Naive B cell (primary cell): ENCODE data around the gene LMO1. TPM values are rescaled to one million over a fixed set of nuclear protein-coding genes. Genes with fewer than 3 reads are reported as not detected.

ENCODE experiments used
- ATAC-seq, 2 donors: fragments of 150-1000 bp; cut with Tn5 transposase; 2 replicates each; pipeline ENCODE4 v1.10.0; 2021; ENCODE audit warnings: low read depth in 2 of 2, mild to moderate bottlenecking in 2 of 2, moderate library complexity in 2 of 2
- DNase-seq: peaks from one replicate; pipeline ENCODE4 v3.0.0; 2022
- H3K27ac Mint-ChIP-seq, 6 donors: one replicate each; pipeline ENCODE4 v1.8.0; 2020 to 2022; ENCODE audit warnings: mild to moderate bottlenecking in 6 of 6, mixed read lengths in 6 of 6, moderate library complexity in 5 of 6, inconsistent platforms in 2 of 6
- H3K27me3 Mint-ChIP-seq, 3 donors: one replicate each; pipeline ENCODE4 v1.8.0; 2021 to 2022; ENCODE audit warnings: mixed read lengths in 3 of 3, mild to moderate bottlenecking in 1 of 3
- H3K36me3 Mint-ChIP-seq, 2 donors: one replicate each; pipeline ENCODE4 v1.8.0; 2020 to 2022; ENCODE audit warnings: mixed read lengths in 2 of 2, inconsistent platforms in 1 of 2, mild to moderate bottlenecking in 1 of 2
- H3K4me1 Mint-ChIP-seq, 3 donors: one replicate each; pipeline ENCODE4 v1.8.0; 2020 to 2022; ENCODE audit warnings: mixed read lengths in 3 of 3, inconsistent platforms in 1 of 3, mild to moderate bottlenecking in 1 of 3, moderate library complexity in 1 of 3
- H3K4me3 Mint-ChIP-seq, 8 donors: one replicate each; pipeline ENCODE4 v1.8.0; 2020 to 2022; ENCODE audit warnings: mild to moderate bottlenecking in 8 of 8, mixed read lengths in 8 of 8, moderate library complexity in 8 of 8, inconsistent platforms in 2 of 8
- H3K9me3 Mint-ChIP-seq, 7 donors: one replicate each; pipeline ENCODE4 v1.8.0; 2020 to 2022; ENCODE audit warnings: mixed read lengths in 7 of 7, mild to moderate bottlenecking in 5 of 7, inconsistent platforms in 2 of 7, moderate library complexity in 1 of 7
- polyA plus RNA-seq, 6 donors: library from polyadenylated mRNA; unstranded; fragments of 300-500 nt; fragmentation: Illumina TruSeq; gene quantifications; one replicate each; pipeline ENCODE4 v1.2.3, GENCODE V29; 2021; ENCODE audit warnings: low read depth in 6 of 6

Gene LMO1
- polyA plus RNA-seq, 6 donors from 2014 or later, result not detected

- ATAC-seq (no peak), DNase-seq (no peak)
- Mint-ChIP-seq H3K9me3 (no peaks in the 10 kb centered on the region), H3K4me1 (no peaks in the 10 kb centered on the region), H3K27me3 (peaks cover 24 to 38% (median 31%) of the 10 kb centered on the region in 3 donors), H3K27ac (no peak overlapping the region), H3K4me3 (no peak overlapping the region), H3K36me3 (no peaks in the 10 kb centered on the region)
Measured at GRCh38 chr11:8257003-8257664, 6.5 kb downstream of the LMO1 start.

GRCh38 chr11:8256271-8257002, 7.2 kb downstream of the LMO1 start:
- Mint-ChIP-seq H3K4me3 (no peak overlapping the region), H3K27me3 (peaks cover 20 to 31% (median 24%) of the 10 kb centered on the region in 3 donors), H3K4me1 (peaks cover 0 to 3% (median 0%) of the 10 kb centered on the region in 3 donors), H3K27ac (no peak overlapping the region), H3K36me3 (no peaks in the 10 kb centered on the region), H3K9me3 (no peaks in the 10 kb centered on the region)
- ATAC-seq, result no peak
- DNase-seq, result no peak

DNA sequence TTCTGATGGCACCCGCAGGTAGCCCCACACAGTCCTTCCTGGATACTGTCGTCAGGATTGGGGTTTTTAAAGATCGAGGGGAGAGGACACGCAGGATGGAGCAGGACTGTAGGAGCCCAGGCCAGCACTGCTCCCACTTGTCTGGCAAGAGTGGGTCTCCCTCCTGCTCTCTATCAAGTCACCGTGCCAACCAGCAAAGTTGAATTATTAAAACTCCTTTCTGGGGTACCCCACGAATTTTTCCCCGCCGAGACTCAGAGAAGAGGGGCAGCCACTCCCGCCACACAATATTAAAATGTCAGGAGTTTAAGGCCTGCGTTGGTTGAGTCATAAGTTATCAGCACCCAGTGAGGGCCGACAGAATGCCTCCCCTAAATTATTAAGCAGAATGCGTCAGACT, 10.1 kb downstream of the LMO1 start:
- Mint-ChIP-seq H3K9me3 (no peaks in the 10 kb centered on the region), H3K36me3 (no peaks in the 10 kb centered on the region), H3K27me3 (peaks cover 5 to 11% (median 6%) of the 10 kb centered on the region in 3 donors), H3K4me3 (no peak overlapping the region), H3K27ac (peak overlapping the region in 1 of 6 donors; percentile 37), H3K4me1 (peaks cover 0 to 3% (median 0%) of the 10 kb centered on the region in 3 donors)
- ATAC-seq (no peak), DNase-seq (no peak)

GRCh38 chr11:8252946-8253345, 10.7 kb downstream of the LMO1 start:
- ATAC-seq (no peak), DNase-seq (no peak)
- peak overlapping the region in 1 of 6 donors; percentile 37 for H3K27ac Mint-ChIP-seq
- peaks cover 0 to 3% (median 0%) of the 10 kb centered on the region in 3 donors for H3K4me1 Mint-ChIP-seq
- peaks cover 0 to 6% (median 0%) of the 10 kb centered on the region in 3 donors for H3K27me3 Mint-ChIP-seq
- H3K9me3 Mint-ChIP-seq, result no peaks in the 10 kb centered on the region
- no peaks in the 10 kb centered on the region for H3K36me3 Mint-ChIP-seq
- H3K4me3 Mint-ChIP-seq, result no peak overlapping the region

DNA sequence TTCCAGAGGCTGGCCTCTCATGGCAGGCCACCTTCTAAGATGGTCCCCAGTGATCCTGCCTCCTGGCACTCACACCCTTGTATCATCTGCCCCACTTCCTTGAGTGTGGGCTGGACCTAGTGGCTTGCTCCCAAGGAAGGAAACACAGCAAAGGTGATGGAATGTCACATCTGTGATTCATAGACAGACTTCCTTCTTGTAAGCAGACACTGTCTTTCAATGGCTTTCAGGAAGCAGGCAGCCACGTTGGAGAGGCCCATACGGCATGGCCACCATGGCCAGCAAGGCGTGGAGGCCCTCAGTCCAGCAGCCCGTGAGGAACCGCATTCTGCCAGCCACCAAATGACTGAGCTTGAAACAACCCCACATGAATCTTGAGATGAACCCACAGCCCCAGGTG, 11.3 kb downstream of the LMO1 start:
- H3K27ac Mint-ChIP-seq, result no peak overlapping the region
- H3K9me3 Mint-ChIP-seq, result no peaks in the 10 kb centered on the region
- peaks cover 0 to under 1% (median 0%) of the 10 kb centered on the region in 3 donors for H3K27me3 Mint-ChIP-seq
- DNase-seq (no peak), ATAC-seq (no peak)
- H3K36me3 Mint-ChIP-seq, result no peaks in the 10 kb centered on the region
- peak overlapping the region in 1 of 8 donors; percentile 35 for H3K4me3 Mint-ChIP-seq
- peaks cover 0 to 3% (median 0%) of the 10 kb centered on the region in 3 donors for H3K4me1 Mint-ChIP-seq

- H3K9me3 Mint-ChIP-seq, result no peaks in the 10 kb centered on the region
- H3K27me3 Mint-ChIP-seq, result peaks cover 0 to 6% (median 0%) of the 10 kb centered on the region in 3 donors
- H3K4me3 Mint-ChIP-seq, result no peak overlapping the region
- no peak for ATAC-seq
- H3K4me1 Mint-ChIP-seq, result peaks cover 0 to 3% (median 0%) of the 10 kb centered on the region in 3 donors
- no peaks in the 10 kb centered on the region for H3K36me3 Mint-ChIP-seq
- no peak for DNase-seq
- H3K27ac Mint-ChIP-seq, result no peak overlapping the region
Measured at GRCh38 chr11:8251616-8252295, 11.9 kb downstream of the LMO1 start.

- H3K27me3 Mint-ChIP-seq, result peaks cover 0 to 8% (median 2%) of the 10 kb centered on the region in 3 donors
- DNase-seq (no peak), ATAC-seq (no peak)
- no peaks in the 10 kb centered on the region for H3K9me3 Mint-ChIP-seq
- H3K4me3 Mint-ChIP-seq, result no peak overlapping the region
- H3K4me1 Mint-ChIP-seq, result peaks cover 0 to 3% (median 0%) of the 10 kb centered on the region in 3 donors
- H3K27ac Mint-ChIP-seq, result no peak overlapping the region
- no peaks in the 10 kb centered on the region for H3K36me3 Mint-ChIP-seq
Measured at GRCh38 chr11:8250981-8251615, 12.6 kb downstream of the LMO1 start.

GRCh38 chr11:8250434-8250833, 13.2 kb downstream of the LMO1 start:
- DNase-seq, result no peak
- no peak overlapping the region for H3K4me3 Mint-ChIP-seq
- ATAC-seq, result no peak
- no peaks in the 10 kb centered on the region for H3K36me3 Mint-ChIP-seq
- H3K4me1 Mint-ChIP-seq, result peaks cover 0 to 3% (median 0%) of the 10 kb centered on the region in 3 donors
- H3K27me3 Mint-ChIP-seq, result peaks cover 0 to 8% (median 7%) of the 10 kb centered on the region in 3 donors
- H3K9me3 Mint-ChIP-seq, result no peaks in the 10 kb centered on the region
- peak overlapping the region in 1 of 6 donors; percentile 64 for H3K27ac Mint-ChIP-seq

DNA sequence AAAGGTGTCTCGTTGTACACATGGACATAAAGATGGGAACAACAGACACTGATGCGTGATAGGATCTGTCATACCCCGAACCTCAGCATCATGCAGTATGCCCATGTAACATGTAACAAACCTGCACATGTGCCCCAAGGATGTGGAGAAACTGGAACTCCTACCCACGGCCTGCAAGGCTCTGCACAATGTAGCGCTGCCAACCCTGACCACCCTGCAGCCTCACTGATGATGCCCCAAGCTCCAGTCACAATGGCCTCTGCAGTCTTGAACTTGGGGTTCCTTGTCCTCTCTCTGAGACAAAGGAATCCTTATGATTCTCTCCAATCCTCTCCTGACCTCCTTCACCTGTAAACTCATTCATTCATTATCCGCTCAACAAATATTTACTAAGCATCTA, 14.2 kb downstream of the LMO1 start:
- Mint-ChIP-seq H3K4me1 (peaks cover 0 to 3% (median 0%) of the 10 kb centered on the region in 3 donors), H3K36me3 (no peaks in the 10 kb centered on the region), H3K9me3 (no peaks in the 10 kb centered on the region), H3K4me3 (no peak overlapping the region), H3K27me3 (peaks cover 0 to 14% (median 8%) of the 10 kb centered on the region in 3 donors), H3K27ac (no peak overlapping the region)
- DNase-seq (no peak), ATAC-seq (no peak)

GRCh38 chr11:8248786-8249185, 14.9 kb downstream of the LMO1 start:
- Mint-ChIP-seq H3K4me1 (peaks cover 0 to 3% (median 0%) of the 10 kb centered on the region in 3 donors), H3K27ac (peak overlapping the region in 1 of 6 donors; percentile 32), H3K4me3 (no peak overlapping the region), H3K9me3 (no peaks in the 10 kb centered on the region), H3K36me3 (no peaks in the 10 kb centered on the region), H3K27me3 (peaks cover 3 to 14% (median 8%) of the 10 kb centered on the region in 3 donors)
- no peak for DNase-seq
- no peak for ATAC-seq

DNA sequence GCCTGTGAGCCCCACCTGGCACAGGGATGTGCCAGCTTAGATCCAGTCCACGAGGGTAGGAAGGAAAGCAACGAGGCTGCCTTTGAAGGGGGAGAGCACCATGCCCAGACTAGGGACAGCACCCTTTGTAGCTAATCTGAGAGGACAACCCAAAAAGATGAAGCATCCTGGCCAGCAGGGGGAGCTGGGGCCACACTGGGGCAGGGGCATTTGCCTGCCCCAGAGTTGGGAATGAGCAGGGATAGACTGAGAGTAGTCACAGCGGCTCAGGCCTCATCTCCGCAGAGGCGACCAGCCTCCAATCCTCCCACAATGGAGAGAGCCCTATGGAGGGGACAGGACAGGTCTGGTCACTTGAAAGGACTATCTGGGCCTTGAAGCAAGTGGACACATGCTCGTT, 16.4 kb downstream of the LMO1 start:
- ATAC-seq, result peak in 1 of 2 donors; percentile 21
- H3K27ac Mint-ChIP-seq, result peak overlapping the region in 1 of 6 donors; percentile 8
- no peaks in the 10 kb centered on the region for H3K36me3 Mint-ChIP-seq
- peaks cover 0 to 3% (median 0%) of the 10 kb centered on the region in 3 donors for H3K4me1 Mint-ChIP-seq
- no peaks in the 10 kb centered on the region for H3K9me3 Mint-ChIP-seq
- DNase-seq, result no peak
- H3K27me3 Mint-ChIP-seq, result peaks cover 3 to 25% (median 16%) of the 10 kb centered on the region in 3 donors
- no peak overlapping the region for H3K4me3 Mint-ChIP-seq

- no peak for ATAC-seq
Measured at GRCh38 chr11:8243458-8243857, 20.2 kb downstream of the LMO1 start.

More at GRCh38 chr11:8243458-8243857, 20.2 kb downstream of the LMO1 start:
- Mint-ChIP-seq H3K27ac (peak overlapping the region in 1 of 6 donors; percentile 31), H3K36me3 (no peaks in the 10 kb centered on the region), H3K4me1 (no peaks in the 10 kb centered on the region), H3K9me3 (no peaks in the 10 kb centered on the region), H3K27me3 (peaks cover 3 to 35% (median 29%) of the 10 kb centered on the region in 3 donors), H3K4me3 (no peak overlapping the region)
- no peak for DNase-seq
